HG02938 (cell line): ENCODE data around the gene ABHD6.
A peak's percentile ranks its signal among the peaks of the same experiment; 100 is the strongest.
"Not testable (repeated sequence)": the region's sequence is repeated elsewhere in the genome, so short reads cannot be mapped to it uniquely, and the experiment has no call there.

ENCODE experiments used
- ATAC-seq: cut with Tn5 transposase; IDR thresholded peaks from one replicate; pipeline ENCODE4 v1.9.1; 2021; ENCODE audit warnings: mild to moderate bottlenecking, moderate library complexity; ENCODE audit not compliant: unreplicated experiment

ABHD6 gene

GRCh38 chr3:58237238-58237940, at the start of gene ABHD6:
TSS of gene ABHD6 (plus strand) at chr3:58237792. CDS start at chr3:58256587, 18,795 bp downstream.
- peak; percentile 73 for ATAC-seq

- ATAC-seq = no peak
Observed at GRCh38 chr3:58188173-58188564, 49.4 kb upstream of the ABHD6 start.

- no peak for ATAC-seq
Observed at GRCh38 chr3:58188921-58189451, 48.6 kb upstream of the ABHD6 start.

GRCh38 chr3:58189691-58190090, 47.9 kb upstream of the ABHD6 start:
- no peak for ATAC-seq

GRCh38 chr3:58190291-58190690, 47.3 kb upstream of the ABHD6 start:
- ATAC-seq = no peak

- no peak for ATAC-seq
Observed at GRCh38 chr3:58190882-58191281, 46.7 kb upstream of the ABHD6 start.

GRCh38 chr3:58191361-58191991, 46.1 kb upstream of the ABHD6 start:
- ATAC-seq = no peak

- ATAC-seq = no peak
Observed at GRCh38 chr3:58192069-58192468, 45.5 kb upstream of the ABHD6 start.

GRCh38 chr3:58193682-58194407, 43.7 kb upstream of the ABHD6 start:
- no peak for ATAC-seq

- no peak for ATAC-seq
Observed at GRCh38 chr3:58197588-58197987, 40.0 kb upstream of the ABHD6 start.

GRCh38 chr3:58198362-58198761, 39.2 kb upstream of the ABHD6 start:
- no peak for ATAC-seq

GRCh38 chr3:58198804-58199203, 38.8 kb upstream of the ABHD6 start:
- no peak for ATAC-seq

GRCh38 chr3:58200121-58200709, 37.4 kb upstream of the ABHD6 start:
- no peak for ATAC-seq

GRCh38 chr3:58200846-58201355, 36.7 kb upstream of the ABHD6 start:
- ATAC-seq = no peak

GRCh38 chr3:58201451-58201850, 36.1 kb upstream of the ABHD6 start:
- ATAC-seq = not testable (repeated sequence)

- peak; percentile 71 for ATAC-seq
Observed at GRCh38 chr3:58202917-58203360, 34.7 kb upstream of the ABHD6 start.

- no peak for ATAC-seq
Observed at GRCh38 chr3:58203541-58203940, 34.1 kb upstream of the ABHD6 start.

- no peak for ATAC-seq
Observed at GRCh38 chr3:58204720-58205119, 32.9 kb upstream of the ABHD6 start.

GRCh38 chr3:58205981-58206380, 31.6 kb upstream of the ABHD6 start:
- ATAC-seq = no peak

- no peak for ATAC-seq
Observed at GRCh38 chr3:58206406-58207011, 31.1 kb upstream of the ABHD6 start.

GRCh38 chr3:58207954-58208353, 29.6 kb upstream of the ABHD6 start:
- ATAC-seq = no peak
